KBM-7 (cell line): ENCODE results near the gene PELI3.
A peak's percentile ranks its signal among the peaks of the same experiment; 100 is the strongest.

ENCODE experiments used
- DNase-seq: peaks from one replicate; pipeline ENCODE4 v3.0.0-alpha.2; 2015
- in situ Hi-C: fragments of 300-500 bp; cut with MboI; formaldehyde crosslinking; loops from 2 replicates; pipeline ENCODE4 v1.14.3; 2020; ENCODE audit warnings: low sequenced_read_pairs, low pct_unique_long_range_greater_than_20kb, mixed read lengths

Gene PELI3

GRCh38 chr11:66491315-66491935, 24.7 kb downstream of the PELI3 start:
- in situ Hi-C loops: no loop called here
- no peak for DNase-seq

GRCh38 chr11:66492161-66492865, 25.6 kb downstream of the PELI3 start:
- in situ Hi-C loops: no loop called here
- no peak for DNase-seq

GRCh38 chr11:66493130-66493529, 26.4 kb downstream of the PELI3 start:
- in situ Hi-C loops: no loop called here
- DNase-seq: no peak

GRCh38 chr11:66494458-66494857, 27.8 kb downstream of the PELI3 start:
- in situ Hi-C loops: no loop called here
- DNase-seq: no peak

- DNase-seq: no peak
- in situ Hi-C loops: no loop called here
These were observed 28.2 kb downstream of the PELI3 start for GRCh38 chr11:66494935-66495334.

GRCh38 chr11:66495401-66495854, 28.7 kb downstream of the PELI3 start:
- DNase-seq: no peak
- in situ Hi-C loops: no loop called here

GRCh38 chr11:66497206-66497605, 30.5 kb downstream of the PELI3 start:
- in situ Hi-C loops: no loop called here
- no peak for DNase-seq

GRCh38 chr11:66498506-66498905, 31.8 kb downstream of the PELI3 start:
- in situ Hi-C loops: no loop called here
- no peak for DNase-seq

GRCh38 chr11:66505276-66505816, 38.6 kb downstream of the PELI3 start:
- in situ Hi-C loops: no loop called here
- no peak for DNase-seq

GRCh38 chr11:66509131-66509561, 42.4 kb downstream of the PELI3 start:
- peak; percentile 38 for DNase-seq
- in situ Hi-C loops: no loop called here

- in situ Hi-C loops: no loop called here
- peak; percentile 76 for DNase-seq
These were observed 43.7 kb downstream of the PELI3 start, which contains the start of gene BBS1 for GRCh38 chr11:66510271-66510989. Gene BBS1, plus strand, starts transcription at chr11:66510635. Its CDS starts 25 bp downstream, at chr11:66510660.

- DNase-seq: no peak
- in situ Hi-C loops: no loop called here
These were observed 44.3 kb downstream of the PELI3 start for GRCh38 chr11:66510990-66511339.

GRCh38 chr11:66523611-66524010, 56.9 kb downstream of the PELI3 start:
- DNase-seq: no peak
- in situ Hi-C loops: no loop called here

GRCh38 chr11:66524304-66525040, 57.8 kb downstream of the PELI3 start:
- no peak for DNase-seq
- in situ Hi-C loops: no loop called here
